GF-D8 (cell line): Measurements from ENCODE around the gene NXPE3.
A peak's percentile ranks its signal among the peaks of the same experiment; 100 is the strongest.

Source experiments
- DNase-seq: peaks from one replicate; lab custom pipeline; 2025; lab: John Stamatoyannopoulos, UW

The NXPE3 gene

GRCh38 chr3:101803173-101803782 lies 24.3 kb downstream of the NXPE3 start:
- peak; percentile 30 for DNase-seq

GRCh38 chr3:101803939-101804338 lies 24.9 kb downstream of the NXPE3 start:
- no peak for DNase-seq

DNA sequence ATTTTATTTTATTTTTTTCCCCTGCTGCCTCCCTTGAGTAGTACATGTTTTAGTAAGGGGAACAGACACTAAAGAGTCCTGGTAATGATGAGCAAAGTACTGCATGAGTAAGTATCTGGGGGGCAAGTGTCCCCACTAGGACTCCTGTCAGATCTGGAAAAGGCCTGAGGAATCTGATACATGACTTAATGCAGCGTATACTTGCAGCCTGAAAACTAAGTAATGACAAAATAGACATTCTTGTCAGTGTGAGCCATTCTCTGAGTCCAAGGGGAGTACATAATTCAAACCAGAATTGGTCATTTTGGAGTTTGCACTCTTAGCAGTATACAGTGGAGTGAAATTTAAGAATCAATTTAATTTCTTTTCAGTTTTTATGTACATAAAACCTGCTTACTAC lies 27.5 kb downstream of the NXPE3 start:
- no peak for DNase-seq

GRCh38 chr3:101807888-101808287 lies 28.9 kb downstream of the NXPE3 start:
- no peak for DNase-seq

DNA sequence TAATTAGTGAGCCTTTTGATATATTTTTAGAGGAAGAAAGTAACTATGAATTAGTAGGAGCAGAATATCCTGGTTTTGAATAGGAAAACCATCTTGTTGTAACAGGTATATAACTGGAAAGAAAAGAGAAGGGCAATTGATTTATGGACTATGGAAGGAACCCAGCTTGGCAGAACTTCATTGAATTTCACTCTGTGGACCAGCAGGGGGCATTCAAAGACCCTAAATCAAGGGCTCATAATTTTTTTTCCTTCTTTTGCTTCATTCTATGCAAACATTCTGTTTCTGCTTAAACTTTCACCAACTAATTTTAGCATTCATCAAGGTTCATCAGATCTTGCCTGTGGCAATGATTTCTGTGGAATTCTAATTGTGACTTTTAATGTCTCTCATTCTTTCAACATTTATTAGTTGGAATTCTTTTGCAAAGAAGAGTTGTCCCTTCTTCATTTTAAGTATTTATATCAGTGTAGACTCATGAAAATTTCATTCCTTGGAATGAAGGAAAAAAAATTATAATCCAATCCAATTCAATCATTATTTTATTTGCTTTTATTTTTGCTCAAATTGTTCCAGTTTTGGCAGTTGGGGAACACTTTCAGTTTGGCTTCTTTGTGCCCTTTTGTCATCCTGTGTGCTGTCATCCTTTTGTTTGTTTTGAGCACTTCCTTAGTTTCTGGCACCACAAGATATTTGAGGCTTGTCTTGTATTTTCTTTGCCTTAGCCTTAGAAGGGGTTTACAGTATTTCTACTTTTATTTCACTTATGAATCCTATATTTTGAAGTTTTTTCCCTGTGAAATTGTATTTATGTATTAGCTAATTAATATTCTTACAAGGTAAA lies 30.4 kb downstream of the NXPE3 start:
- peak; percentile 12 for DNase-seq

DNA sequence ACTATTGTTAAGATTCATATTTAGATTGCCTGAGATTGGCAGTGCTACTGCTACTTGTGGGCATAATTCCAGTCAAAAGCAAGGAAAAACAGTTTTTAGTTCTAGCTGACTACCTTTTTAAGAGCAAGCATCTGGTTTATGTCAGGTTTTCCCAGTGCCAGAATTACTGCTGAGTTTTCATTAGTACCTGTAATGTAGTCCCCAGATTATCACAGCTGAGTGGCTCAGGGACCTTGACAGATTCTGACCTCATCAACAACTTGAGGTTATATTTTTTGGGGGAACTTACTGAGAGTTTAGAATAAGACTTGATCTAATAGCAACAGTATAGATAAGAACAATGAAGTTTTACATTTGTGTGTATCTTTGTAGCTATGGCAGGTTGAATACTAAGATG lies 31.0 kb downstream of the NXPE3 start:
- DNase-seq: no peak

DNA sequence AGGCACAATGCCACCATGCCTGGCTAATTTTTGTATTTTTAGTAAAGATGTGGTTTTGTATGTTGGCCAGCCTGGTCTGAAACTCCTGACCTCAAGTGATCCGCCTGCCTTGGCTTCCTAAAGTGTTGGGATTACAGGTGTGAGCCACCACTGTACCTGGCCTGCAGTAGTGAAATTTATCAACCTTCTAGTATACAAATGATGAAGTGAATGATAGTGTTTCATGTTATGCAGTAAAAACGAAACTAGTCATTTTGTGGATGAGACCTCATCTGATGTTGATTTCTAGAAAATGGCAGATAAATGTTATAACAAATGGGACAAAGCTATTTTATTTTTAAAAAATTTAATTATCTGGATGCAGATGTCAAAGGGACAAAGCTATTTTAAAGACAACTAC lies 32.9 kb downstream of the NXPE3 start:
- DNase-seq: no peak

GRCh38 chr3:101812895-101813294 lies 33.9 kb downstream of the NXPE3 start:
- DNase-seq: no peak

DNA sequence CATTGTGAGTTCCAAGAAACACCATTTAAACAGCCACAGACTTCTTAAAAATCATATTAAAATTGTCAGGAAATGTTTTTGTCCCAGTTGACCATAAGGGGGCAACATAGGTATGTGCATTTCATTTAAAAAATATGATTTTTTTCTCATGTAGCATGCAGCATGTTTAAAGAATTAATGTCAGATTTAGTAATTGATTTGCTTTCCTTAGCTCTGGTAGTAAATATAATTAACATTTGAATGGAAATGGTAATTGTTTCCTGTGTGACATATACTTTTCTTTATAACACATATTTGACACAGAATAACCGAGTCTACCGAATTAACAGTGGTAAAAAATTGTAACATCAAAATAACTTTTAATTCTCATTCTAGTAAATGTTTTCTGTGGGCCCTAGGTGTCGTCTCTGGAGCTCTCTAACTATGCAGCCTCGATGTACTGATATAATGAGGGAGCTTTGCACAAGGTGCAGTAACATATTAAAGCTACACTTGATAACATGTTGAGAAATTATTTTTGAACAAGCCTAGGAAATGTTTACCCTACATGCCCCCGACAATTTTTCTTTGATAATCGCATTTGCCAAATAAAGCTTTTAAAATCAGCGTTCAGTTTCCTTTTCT lies 34.9 kb downstream of the NXPE3 start:
- DNase-seq: no peak

DNA sequence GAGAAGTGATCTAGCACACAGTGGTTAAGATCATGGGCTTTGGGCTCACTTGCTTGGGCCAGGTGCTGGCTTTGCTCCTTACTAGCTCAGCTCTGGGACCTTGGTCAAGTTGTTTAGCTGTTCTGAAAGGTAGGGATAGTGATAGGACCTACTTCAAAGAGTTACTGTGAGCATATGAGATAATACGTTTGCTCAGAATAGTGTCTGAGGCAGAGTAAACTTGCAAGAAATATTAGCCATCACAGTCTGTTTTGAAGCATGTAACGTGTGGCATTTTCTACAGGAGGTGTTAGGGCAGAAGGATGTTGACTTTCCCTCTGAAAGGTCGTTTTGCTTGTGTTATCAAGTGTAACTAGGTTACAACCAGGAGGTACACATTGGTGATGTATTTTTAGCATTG lies 35.8 kb downstream of the NXPE3 start:
- DNase-seq: no peak

GRCh38 chr3:101816215-101817149 lies 37.5 kb downstream of the NXPE3 start:
- no peak for DNase-seq

DNA sequence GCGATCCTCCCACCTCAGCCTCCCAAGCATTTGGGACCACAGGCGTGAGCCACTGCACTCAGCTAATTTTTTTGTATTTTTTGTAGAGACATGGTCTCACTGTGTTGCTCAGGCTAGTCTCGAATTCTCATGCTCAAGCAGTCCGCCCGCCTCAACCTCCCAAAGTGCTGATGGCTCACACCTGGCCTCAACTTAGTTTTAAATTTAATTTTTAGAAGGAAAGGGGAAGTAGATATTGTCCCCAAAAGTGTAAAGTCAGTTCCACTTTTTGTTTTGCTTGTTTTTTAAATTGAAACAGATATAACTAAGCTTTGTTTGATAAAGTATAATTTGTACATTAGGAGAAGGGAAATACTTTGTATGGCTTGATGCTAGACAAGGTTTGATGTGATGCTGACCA lies 39.0 kb downstream of the NXPE3 start:
- no peak for DNase-seq

DNA sequence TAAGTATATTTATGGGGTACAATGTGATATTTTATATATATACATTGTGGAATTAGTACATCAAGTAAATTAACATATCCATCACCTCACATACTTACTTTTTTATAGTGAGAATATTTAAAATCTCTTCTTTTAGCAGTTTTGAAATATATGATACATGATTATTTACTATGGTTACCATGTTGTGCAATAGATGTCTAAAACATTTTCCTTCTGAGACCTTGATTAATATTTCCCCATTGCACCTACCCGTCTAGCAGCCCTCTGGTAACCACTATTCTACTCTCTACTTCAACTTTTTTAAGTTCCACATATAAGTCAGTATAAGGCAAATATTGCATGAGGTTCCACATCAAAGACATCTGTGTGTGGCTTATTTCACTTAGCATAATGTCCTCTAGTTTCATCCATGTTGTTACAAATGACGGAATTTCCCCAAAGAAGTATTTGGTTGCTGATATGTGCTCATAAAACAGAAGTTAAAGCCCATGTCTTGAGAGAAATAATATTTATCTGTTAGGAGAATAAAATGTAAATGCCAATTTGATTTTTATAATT lies 40.7 kb downstream of the NXPE3 start:
- DNase-seq: no peak

DNA sequence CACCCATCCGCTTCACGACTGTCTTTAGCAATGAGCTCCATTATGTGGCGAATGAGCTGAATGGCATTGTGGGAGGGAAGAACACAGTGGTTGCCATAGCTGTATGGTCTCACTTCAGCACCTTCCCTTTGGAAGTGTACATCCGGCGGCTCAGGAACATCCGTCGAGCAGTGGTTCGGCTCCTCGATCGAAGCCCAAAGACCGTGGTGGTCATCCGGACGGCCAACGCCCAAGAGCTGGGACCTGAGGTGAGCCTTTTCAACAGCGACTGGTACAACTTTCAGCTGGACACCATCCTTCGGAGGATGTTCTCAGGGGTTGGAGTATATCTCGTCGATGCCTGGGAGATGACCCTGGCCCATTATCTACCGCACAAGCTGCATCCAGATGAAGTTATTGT lies 42.5 kb downstream of the NXPE3 start:
- no peak for DNase-seq

GRCh38 chr3:101823525-101823924 lies 44.5 kb downstream of the NXPE3 start:
- DNase-seq: peak; percentile 42

GRCh38 chr3:101824702-101825101 lies 45.7 kb downstream of the NXPE3 start:
- DNase-seq: no peak

DNA sequence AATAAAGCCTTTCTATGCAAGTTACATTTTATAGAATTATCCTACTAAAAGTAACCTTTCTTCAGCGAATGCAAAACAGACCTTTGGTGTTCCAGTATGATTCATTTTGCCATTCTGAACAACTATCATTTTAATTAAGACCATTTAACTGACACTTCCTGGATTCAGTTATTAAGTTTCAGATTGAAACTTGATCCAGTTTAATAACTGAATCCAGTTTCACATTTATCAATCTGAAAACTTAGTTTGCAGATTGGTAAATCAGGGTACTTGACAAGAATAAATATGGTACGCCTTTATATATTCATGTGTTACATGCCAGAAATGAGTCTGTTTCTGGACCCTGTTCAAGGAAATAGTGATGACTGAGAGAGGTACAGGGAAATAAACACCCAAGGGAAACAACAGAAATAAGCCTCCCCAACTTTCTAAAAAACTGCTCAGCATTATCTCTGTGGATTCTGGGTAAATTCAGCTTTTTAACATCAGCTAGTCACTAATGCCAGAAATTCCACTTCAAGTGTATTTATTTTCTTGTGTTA lies 47.0 kb downstream of the NXPE3 start:
- DNase-seq: no peak

GRCh38 chr3:101827211-101828174 lies 48.5 kb downstream of the NXPE3 start:
- peak; percentile 55 for DNase-seq

DNA sequence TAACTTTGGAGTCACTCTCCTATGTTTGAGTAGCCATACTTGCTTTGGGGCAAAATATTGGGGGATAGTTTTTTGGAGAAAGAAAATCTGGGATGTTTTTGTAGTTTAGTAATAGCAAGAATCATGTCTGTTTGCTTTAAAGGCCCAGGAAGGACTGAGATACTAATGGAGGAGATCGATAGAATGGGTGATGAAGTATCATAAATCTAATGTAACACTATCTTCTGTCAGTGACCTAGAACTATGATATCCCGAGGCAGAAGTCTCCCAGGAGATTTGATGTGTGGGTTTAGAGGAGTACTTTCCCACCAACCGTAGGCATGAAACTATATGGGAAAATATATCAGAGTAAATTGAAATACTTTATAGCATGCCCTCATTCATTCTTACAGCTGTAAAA lies 49.3 kb downstream of the NXPE3 start:
- no peak for DNase-seq

GRCh38 chr3:101828691-101829436 lies 49.9 kb downstream of the NXPE3 start:
- no peak for DNase-seq
